Esophagus muscularis mucosa (tissue), 4 donors: ENCODE results near the gene SCN9A. TPM values are rescaled to one million over a fixed set of nuclear protein-coding genes. Genes with fewer than 3 reads are reported as not detected.

Source experiments
- DNase-seq: peaks from one replicate; pipeline ENCODE4 v3.0.0-alpha.2; 2017; ENCODE audit errors: extremely low spot score
- H3K27ac ChIP-seq, 4 donors: fragments of 200-600 bp; sonication (generic); replicated peaks in 1 of 4; 1 replicate in 3 of 4; 2 replicates in 1 of 4; pipeline ENCODE4 v1.5.1; 2016 to 2019; ENCODE audit warnings: mild to moderate bottlenecking in 1 of 4
- H3K27me3 ChIP-seq, 4 donors: fragments of 200-600 bp; sonication (generic); one replicate each; pipeline versions ENCODE4 v1.5.1 to v1.6.0; 2016 to 2019
- H3K36me3 ChIP-seq, 4 donors: fragments of 200-600 bp; sonication (generic); one replicate each; pipeline ENCODE4 v1.5.1; 2016 to 2019
- H3K4me1 ChIP-seq, 4 donors: fragments of 200-600 bp; sonication (generic); one replicate each; pipeline ENCODE4 v1.5.1; 2016 to 2019
- H3K4me3 ChIP-seq, 4 donors: fragments of 200-600 bp; sonication (generic); 1 replicate in 2 of 4; 2 replicates in 2 of 4; pipeline ENCODE4 v1.5.1; 2016 to 2019; ENCODE audit warnings: mild to moderate bottlenecking in 4 of 4, moderate library complexity in 1 of 4
- H3K9me3 ChIP-seq, 4 donors: fragments of 200-600 bp; sonication (generic); 1 replicate in 3 of 4; 2 replicates in 1 of 4; pipeline ENCODE4 v1.5.1; 2016 to 2019
- CTCF ChIP-seq, 3 experiments: fragments of 200-600 bp in 2 of 3; fragments of 450-650 bp in 1 of 3; sonication (generic) in 2 of 3; IDR thresholded peaks; one replicate each; pipeline ENCODE4 v1.5.1; 2017 to 2019; ENCODE audit warnings: antibody characterized with exemption in 3 of 3, mild to moderate bottlenecking in 2 of 3, moderate library complexity in 1 of 3
- EP300 ChIP-seq: sonication (generic); formaldehyde crosslinking; IDR thresholded peaks from one replicate; pipeline ENCODE4 v1.6.1; 2017; ENCODE audit warnings: antibody characterized with exemption
- POLR2A ChIP-seq: fragments of 450-650 bp; IDR thresholded peaks from one replicate; pipeline ENCODE4 v1.6.1; 2017; ENCODE audit warnings: antibody characterized with exemption, moderate library complexity, mild to moderate bottlenecking, low read depth
- POLR2AphosphoS5 ChIP-seq, 2 donors: sonication (generic); formaldehyde crosslinking; IDR thresholded peaks; one replicate each; pipeline ENCODE4 v1.6.1; 2017; ENCODE audit warnings: antibody characterized with exemption in 2 of 2
- WGBS: methylation state at CpG from one replicate; pipeline ENCODE4 v1.1.5; 2018; 5-methylcytosine and 5-hydroxymethylcytosine counted together
- intact Hi-C: fragments of 100-400 bp; cut with DNase I; formaldehyde crosslinking; loops from one replicate; pipeline ENCODE4 v1.15.1; 2023
- total RNA-seq, 4 donors: library from RNA; depleted of rRNA; stranded (reverse); fragments of >200 nt; gene quantifications; one replicate each; pipeline versions ENCODE4 v1.1.0 to v1.2.1, GENCODE V29; 2016

Gene SCN9A
- 1 to 10 TPM; 4.0 to 7.8 (median 5.2) TPM for total RNA-seq

GRCh38 chr2:166375736-166376487 is at the start of gene SCN9A:
Gene SCN9A (minus strand): TSS chr2:166375944. CDS start chr2:166311756, 64,188 bp downstream.
- DNase-seq = no peak

GRCh38 chr2:166424841-166425240 is 49.1 kb upstream of the SCN9A start:
- Histone ChIP-seq H3K27ac (no peak overlapping the region), H3K36me3 (no peaks in the 10 kb centered on the region), H3K27me3 (no peaks in the 10 kb centered on the region), H3K4me1 (no peaks in the 10 kb centered on the region), H3K9me3 (no peaks in the 10 kb centered on the region), H3K4me3 (no peak overlapping the region)
- intact Hi-C loops = no loop called here
- 94% methylated on average over 5 of the region's 5 CpGs for WGBS
- no peak for TF ChIP-seq CTCF (IDR thresholded peaks at IDR 0.05)
- no peak for TF ChIP-seq EP300
- TF ChIP-seq POLR2A = no peak
- no peak for TF ChIP-seq POLR2AphosphoS5 (IDR thresholded peaks at IDR 0.05)
- DNase-seq = no peak

More at GRCh38 chr2:166375736-166376487, at the start of gene SCN9A:
- Histone ChIP-seq H3K4me3 (peak within 1 kb of the TSS; percentile 54 to 68 (median 61)), H3K27ac (peak within 1 kb of the TSS in 2 of 4 donors; percentile 30 to 56), H3K36me3 (no peaks in the 10 kb centered on the region), H3K9me3 (no peaks in the 10 kb centered on the region), H3K4me1 (peaks cover 9 to 20% (median 20%) of the 10 kb centered on the region in 4 donors), H3K27me3 (peaks cover 0 to 34% (median 0%) of the 10 kb centered on the region in 4 donors)
- 0% methylated on average over 11 of the region's 45 CpGs for WGBS
- intact Hi-C loops = no loop called here
- peak in 1 of 2 donors; percentile 39 for TF ChIP-seq POLR2AphosphoS5 (IDR thresholded peaks at IDR 0.05)
- no peak for TF ChIP-seq EP300

- Histone ChIP-seq H3K36me3 (no peaks in the 10 kb centered on the region), H3K27ac (no peak overlapping the region), H3K27me3 (no peaks in the 10 kb centered on the region), H3K4me1 (no peaks in the 10 kb centered on the region), H3K4me3 (no peak overlapping the region), H3K9me3 (no peaks in the 10 kb centered on the region)
- TF ChIP-seq EP300 (no peak), POLR2AphosphoS5 (IDR thresholded peaks at IDR 0.05) (no peak), POLR2A (no peak), CTCF (IDR thresholded peaks at IDR 0.05) (no peak)
- intact Hi-C loops = no loop called here
- WGBS = 67% methylated on average over 2 of the region's 2 CpGs
- no peak for DNase-seq
Observed at GRCh38 chr2:166419616-166419934, 43.8 kb upstream of the SCN9A start.

- WGBS = 87% methylated on average over 5 of the region's 5 CpGs
- Histone ChIP-seq H3K4me1 (no peaks in the 10 kb centered on the region), H3K36me3 (no peaks in the 10 kb centered on the region), H3K4me3 (no peak overlapping the region), H3K9me3 (no peaks in the 10 kb centered on the region), H3K27ac (no peak overlapping the region), H3K27me3 (no peaks in the 10 kb centered on the region)
- no peak for TF ChIP-seq EP300
- no peak for TF ChIP-seq POLR2AphosphoS5 (IDR thresholded peaks at IDR 0.05)
- TF ChIP-seq CTCF (IDR thresholded peaks at IDR 0.05) = no peak
- TF ChIP-seq POLR2A = no peak
- no peak for DNase-seq
- intact Hi-C loops = no loop called here
Observed at GRCh38 chr2:166418853-166419615, 43.3 kb upstream of the SCN9A start.

- H3K27ac ChIP-seq = no peak overlapping the region
- H3K4me1 ChIP-seq = no peaks in the 10 kb centered on the region
- no peaks in the 10 kb centered on the region for H3K9me3 ChIP-seq
- intact Hi-C loops = no loop called here
- no peak overlapping the region for H3K4me3 ChIP-seq
- DNase-seq = no peak
- H3K27me3 ChIP-seq = no peaks in the 10 kb centered on the region
- H3K36me3 ChIP-seq = no peaks in the 10 kb centered on the region
- 66% methylated on average over 2 of the region's 2 CpGs for WGBS
- TF ChIP-seq EP300 (no peak), CTCF (IDR thresholded peaks at IDR 0.05) (no peak), POLR2AphosphoS5 (IDR thresholded peaks at IDR 0.05) (no peak), POLR2A (no peak)
Observed at GRCh38 chr2:166417669-166418068, 41.9 kb upstream of the SCN9A start.
